ENCODE measurements around the gene VRK1. TPM values are rescaled to one million over a fixed set of nuclear protein-coding genes. Genes with fewer than 3 reads are reported as not detected.

The VRK1 gene, protein sequence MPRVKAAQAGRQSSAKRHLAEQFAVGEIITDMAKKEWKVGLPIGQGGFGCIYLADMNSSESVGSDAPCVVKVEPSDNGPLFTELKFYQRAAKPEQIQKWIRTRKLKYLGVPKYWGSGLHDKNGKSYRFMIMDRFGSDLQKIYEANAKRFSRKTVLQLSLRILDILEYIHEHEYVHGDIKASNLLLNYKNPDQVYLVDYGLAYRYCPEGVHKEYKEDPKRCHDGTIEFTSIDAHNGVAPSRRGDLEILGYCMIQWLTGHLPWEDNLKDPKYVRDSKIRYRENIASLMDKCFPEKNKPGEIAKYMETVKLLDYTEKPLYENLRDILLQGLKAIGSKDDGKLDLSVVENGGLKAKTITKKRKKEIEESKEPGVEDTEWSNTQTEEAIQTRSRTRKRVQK
- 10 to 100 TPM in 1 of 5 donors, 1 to 10 TPM in 3, not detected in 1; 1.2 to 45.7 (median 8.3) TPM for total RNA-seq
- 10 to 100 TPM; 10.6 to 14.1 (median 12.7) TPM for polyA plus RNA-seq
- long read RNA-seq, donor 1, partial matches to known transcripts = 0 of 1 reads
- long read RNA-seq, donor 1, other reads (novel, unspliced or antisense) = 0 of 1 reads
- long read RNA-seq, donor 2, partial matches to known transcripts = 0 of 4 reads
- long read RNA-seq, donor 2, other reads (novel, unspliced or antisense) = 0 of 4 reads
- long read RNA-seq, donor 3, partial matches to known transcripts = 0 of 2 reads
- long read RNA-seq, donor 3, other reads (novel, unspliced or antisense) = 0 of 2 reads
- long read RNA-seq, donor 4, partial matches to known transcripts = 0 of 2 reads
- long read RNA-seq, donor 4, other reads (novel, unspliced or antisense) = 0 of 2 reads
- long read RNA-seq, donor 5, partial matches to known transcripts = 0 of 1 reads
- long read RNA-seq, donor 5, other reads (novel, unspliced or antisense) = 0 of 1 reads
- long read RNA-seq, donor 6, partial matches to known transcripts = 0 of 4 reads
- long read RNA-seq, donor 6, other reads (novel, unspliced or antisense) = 0 of 4 reads
- long read RNA-seq, donor 7, partial matches to known transcripts = 0 of 3 reads
- long read RNA-seq, donor 7, other reads (novel, unspliced or antisense) = 0 of 3 reads
- long read RNA-seq, donor 8, partial matches to known transcripts = 0 of 1 reads
- long read RNA-seq, donor 8, other reads (novel, unspliced or antisense) = 0 of 1 reads
- long read RNA-seq, donor 9, partial matches to known transcripts = 0 of 2 reads
- long read RNA-seq, donor 9, other reads (novel, unspliced or antisense) = 0 of 2 reads
- long read RNA-seq, donor 10, partial matches to known transcripts = 0 of 3 reads
- long read RNA-seq, donor 10, other reads (novel, unspliced or antisense) = 0 of 3 reads

- H3K36me3 ChIP-seq = no peaks in the 10 kb centered on the region
- peak; percentile 97 to 99 for DNase-seq
- no peaks in the 10 kb centered on the region for H3K27me3 ChIP-seq
- peak; percentile 23 to 75 (median 65) for TF ChIP-seq POLR2AphosphoS5 (IDR thresholded peaks at IDR 0.05)
- no peak for TF ChIP-seq POLR2A (IDR thresholded peaks at IDR 0.05)
- peaks cover 8 to 27% (median 14%) of the 10 kb centered on the region in 4 donors for H3K4me1 ChIP-seq
- WGBS, 5 donors = 2 to 13% (median 3%) methylated on average over 8 to 57 of the region's 57 CpGs
- intact Hi-C loops (cut with DNase I; ENCODE audit: low total_unique reads) = no loop called here
- H3K27ac ChIP-seq = peak within 1 kb of the TSS in 4 of 5 donors; percentile 30 to 82 (median 67)
- H3K9me3 ChIP-seq = no peaks in the 10 kb centered on the region
- H3K4me3 ChIP-seq = peak within 1 kb of the TSS; percentile 76 to 95 (median 84)
Measured at GRCh38 chr14:96796851-96797581, at the start of gene VRK1. Gene VRK1 (plus strand): TSS chr14:96797382. CDS start chr14:96833472, 36,090 bp downstream.

DNA sequence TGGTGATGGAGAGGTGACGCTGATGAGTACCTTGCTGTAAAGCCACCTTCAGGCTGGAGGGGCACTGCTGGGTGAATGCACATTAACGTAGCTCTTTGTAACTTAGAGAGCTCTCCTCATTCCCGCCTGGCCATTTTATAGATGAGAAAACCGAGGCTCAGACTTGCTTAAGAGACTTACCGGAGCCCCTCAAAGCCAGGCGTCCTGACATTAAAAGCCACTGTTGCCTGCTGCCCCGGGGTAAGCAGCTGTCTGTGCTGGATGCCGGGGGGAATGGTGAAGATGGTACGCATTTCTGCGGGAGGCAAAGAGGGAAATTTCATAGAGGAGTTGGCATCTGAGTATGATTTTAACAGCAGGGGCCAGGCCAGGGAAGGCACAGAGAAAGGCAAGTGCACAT is 49.6 kb upstream of the VRK1 start:
- intact Hi-C loops (cut with DNase I; ENCODE audit: low total_unique reads) = loop anchor here (10.0 kb wide), 1 partner anchor 163 kb away; no protein-coding TSS in a partner anchor
- DNase-seq = no peak
- Histone ChIP-seq H3K9me3 (no peaks in the 10 kb centered on the region), H3K27ac (no peak overlapping the region), H3K4me1 (no peaks in the 10 kb centered on the region), H3K27me3 (peaks cover 0 to 80% (median 8%) of the 10 kb centered on the region in 3 donors), H3K4me3 (no peak overlapping the region), H3K36me3 (no peaks in the 10 kb centered on the region)
- TF ChIP-seq POLR2AphosphoS5 (IDR thresholded peaks at IDR 0.05) (no peak), POLR2A (IDR thresholded peaks at IDR 0.05) (no peak), EP300 (IDR thresholded peaks at IDR 0.05) (no peak)
- TF ChIP-seq, protein P1, sequence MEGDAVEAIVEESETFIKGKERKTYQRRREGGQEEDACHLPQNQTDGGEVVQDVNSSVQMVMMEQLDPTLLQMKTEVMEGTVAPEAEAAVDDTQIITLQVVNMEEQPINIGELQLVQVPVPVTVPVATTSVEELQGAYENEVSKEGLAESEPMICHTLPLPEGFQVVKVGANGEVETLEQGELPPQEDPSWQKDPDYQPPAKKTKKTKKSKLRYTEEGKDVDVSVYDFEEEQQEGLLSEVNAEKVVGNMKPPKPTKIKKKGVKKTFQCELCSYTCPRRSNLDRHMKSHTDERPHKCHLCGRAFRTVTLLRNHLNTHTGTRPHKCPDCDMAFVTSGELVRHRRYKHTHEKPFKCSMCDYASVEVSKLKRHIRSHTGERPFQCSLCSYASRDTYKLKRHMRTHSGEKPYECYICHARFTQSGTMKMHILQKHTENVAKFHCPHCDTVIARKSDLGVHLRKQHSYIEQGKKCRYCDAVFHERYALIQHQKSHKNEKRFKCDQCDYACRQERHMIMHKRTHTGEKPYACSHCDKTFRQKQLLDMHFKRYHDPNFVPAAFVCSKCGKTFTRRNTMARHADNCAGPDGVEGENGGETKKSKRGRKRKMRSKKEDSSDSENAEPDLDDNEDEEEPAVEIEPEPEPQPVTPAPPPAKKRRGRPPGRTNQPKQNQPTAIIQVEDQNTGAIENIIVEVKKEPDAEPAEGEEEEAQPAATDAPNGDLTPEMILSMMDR (IDR thresholded peaks at IDR 0.05) = no peak
- 80 to 89% (median 86%) methylated on average over 10 of the region's 10 CpGs for WGBS, 5 donors

DNA sequence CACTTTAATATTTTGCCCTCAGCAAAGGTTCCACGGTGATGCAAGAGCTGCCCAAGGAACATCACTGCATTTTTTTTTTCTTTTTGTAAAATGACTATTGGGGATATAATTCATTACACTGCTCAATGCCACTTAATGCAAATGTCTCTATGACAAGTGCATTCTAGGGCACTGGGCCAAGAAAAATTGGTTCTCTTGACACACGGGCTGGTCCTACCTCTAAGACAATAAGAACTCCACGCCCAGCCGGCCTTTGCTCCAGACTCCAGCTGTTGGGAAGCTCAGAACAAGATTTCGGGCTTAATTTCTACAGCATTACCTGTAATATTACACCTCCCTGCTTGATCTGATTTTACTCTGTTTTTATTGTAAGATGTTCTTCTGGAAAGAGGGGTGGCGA is 48.8 kb upstream of the VRK1 start:
- intact Hi-C loops (cut with DNase I; ENCODE audit: low total_unique reads) = loop anchor here (10.0 kb wide), 1 partner anchor 164 kb away; no protein-coding TSS in a partner anchor
- Histone ChIP-seq H3K4me3 (no peak overlapping the region), H3K36me3 (no peaks in the 10 kb centered on the region), H3K9me3 (no peaks in the 10 kb centered on the region), H3K27me3 (peaks cover 0 to 72% (median 5%) of the 10 kb centered on the region in 3 donors), H3K27ac (no peak overlapping the region), H3K4me1 (no peaks in the 10 kb centered on the region)
- TF ChIP-seq EP300 (IDR thresholded peaks at IDR 0.05) = no peak
- TF ChIP-seq, protein P1 (IDR thresholded peaks at IDR 0.05) = no peak
- TF ChIP-seq POLR2A (IDR thresholded peaks at IDR 0.05) = no peak
- TF ChIP-seq POLR2AphosphoS5 (IDR thresholded peaks at IDR 0.05) = no peak
- DNase-seq = peak in 1 of 2 donors; percentile 61
- 35 to 51% (median 40%) methylated on average over 6 of the region's 6 CpGs for WGBS, 5 donors

DNA sequence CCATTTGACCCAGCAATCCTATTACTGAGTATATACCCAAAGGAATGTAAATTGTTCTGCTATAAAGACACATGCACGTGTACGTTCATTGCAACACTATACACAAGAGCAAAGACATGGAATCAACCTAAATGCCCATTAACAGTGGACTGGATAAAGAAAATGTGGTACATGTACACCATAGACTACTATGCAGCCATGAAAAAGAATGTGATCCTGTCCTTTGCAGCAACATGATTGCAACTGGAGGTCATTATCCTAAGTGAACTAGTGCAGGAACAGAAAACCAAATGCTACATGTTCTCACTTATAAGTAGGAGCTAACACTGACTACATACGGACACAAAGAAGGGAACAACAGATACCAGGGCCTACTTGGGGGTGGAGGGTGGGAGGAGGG is 45.7 kb upstream of the VRK1 start:
- Histone ChIP-seq H3K9me3 (no peaks in the 10 kb centered on the region), H3K36me3 (no peaks in the 10 kb centered on the region), H3K4me1 (no peaks in the 10 kb centered on the region), H3K4me3 (no peak overlapping the region), H3K27ac (no peak overlapping the region), H3K27me3 (peaks cover 0 to 72% (median 0%) of the 10 kb centered on the region in 3 donors)
- TF ChIP-seq EP300 (IDR thresholded peaks at IDR 0.05) = no peak
- TF ChIP-seq POLR2A (IDR thresholded peaks at IDR 0.05) = no peak
- TF ChIP-seq POLR2AphosphoS5 (IDR thresholded peaks at IDR 0.05) = no peak
- TF ChIP-seq, protein P1 (IDR thresholded peaks at IDR 0.05) = no peak
- intact Hi-C loops (cut with DNase I; ENCODE audit: low total_unique reads) = no loop called here
- DNase-seq = no peak
- 55 to 66% (median 59%) methylated on average over 3 of the region's 3 CpGs for WGBS, 5 donors

Measured in stomach (tissue), 19 donors.